B cell (primary cell): ENCODE measurements around the gene PPFIA4. TPM values are rescaled to one million over a fixed set of nuclear protein-coding genes. Genes with fewer than 3 reads are reported as not detected.

Experiments
- ATAC-seq: fragments of 200-7000 bp; cut with Tn5 transposase; one replicate; pipeline ENCODE4 v1.10.0; 2021; ENCODE audit warnings: low read depth, mild to moderate bottlenecking, moderate number of reproducible peaks, moderate library complexity
- CTCF ChIA-PET: fragments of 350-600 bp; sonication (Branson Sonifier 250); formaldehyde crosslinking; loops from one replicate; lab custom pipeline; 2021; ENCODE audit warnings: antibody characterized with exemption, inconsistent platforms; lab: Charles Lee
- POLR2A ChIA-PET: fragments of 350-600 bp; sonication (Branson Sonifier 250); formaldehyde crosslinking; loops from one replicate; lab custom pipeline; 2021; ENCODE audit warnings: antibody characterized with exemption; lab: Charles Lee
- DNase-seq: peaks from one replicate; pipeline ENCODE4 v3.0.0; 2013
- H2AFZ ChIP-seq: 2 replicates; pipeline ENCODE4 v1.6.1; 2012; ENCODE audit warnings: mild to moderate bottlenecking, low read depth, low read length; ENCODE audit not compliant: insufficient read depth, poor library complexity, severe bottlenecking
- H3K27ac ChIP-seq, 2 donors: 1 replicate in 1 of 2; 2 replicates in 1 of 2; pipeline ENCODE4 v1.5.1; 2012 to 2013; ENCODE audit warnings: low read length in 2 of 2, mild to moderate bottlenecking in 2 of 2, moderate library complexity in 1 of 2
- H3K27me3 ChIP-seq, 4 experiments: fragments of 200-600 bp in 1 of 4; sonication (generic) in 1 of 4; replicated peaks in 1 of 4; 1 replicate in 2 of 4; 2 replicates in 2 of 4; pipeline versions ENCODE4 v1.6.1 to v1.7.0; 2013 to 2016; ENCODE audit warnings: low read length in 3 of 4, mild to moderate bottlenecking in 2 of 4, mixed read lengths in 1 of 4, moderate library complexity in 1 of 4; ENCODE audit not compliant: insufficient read depth in 4 of 4, control insufficient read depth in 3 of 4; ENCODE audit errors: control extremely low read depth in 1 of 4
- H3K36me3 ChIP-seq, 2 experiments: replicated peaks in 1 of 2; 1 replicate in 1 of 2; 2 replicates in 1 of 2; pipeline versions ENCODE4 v1.6.1 to v1.7.1; 2013; ENCODE audit warnings: low read length in 1 of 2; ENCODE audit not compliant: insufficient read depth in 2 of 2, control insufficient read depth in 1 of 2; ENCODE audit errors: control extremely low read depth in 1 of 2, extremely low read depth in 1 of 2
- H3K4me1 ChIP-seq, 2 donors: fragments of 200-600 bp in 1 of 2; sonication (generic) in 1 of 2; 1 replicate in 1 of 2; 2 replicates in 1 of 2; pipeline versions ENCODE4 v1.5.1 to v1.6.1; 2013 to 2017; ENCODE audit warnings: low read length in 2 of 2; ENCODE audit not compliant: control insufficient read depth in 2 of 2, insufficient read depth in 2 of 2
- H3K4me2 ChIP-seq: replicated peaks from 2 replicates; pipeline ENCODE3; 2012; ENCODE audit warnings: mild to moderate bottlenecking, low read depth, low read length; ENCODE audit not compliant: poor library complexity, severe bottlenecking
- H3K4me3 ChIP-seq, 5 experiments: fragments of 200-600 bp in 1 of 5; sonication (generic) in 1 of 5; 1 replicate in 3 of 5; 2 replicates in 2 of 5; pipeline versions ENCODE4 v1.5.1 to v1.7.0; 2011 to 2016; ENCODE audit warnings: low read length in 4 of 5, mild to moderate bottlenecking in 4 of 5, low read depth in 2 of 5, control low read depth in 1 of 5, moderate library complexity in 1 of 5; ENCODE audit not compliant: insufficient read depth in 1 of 5; ENCODE audit errors: control extremely low read depth in 1 of 5, extremely low read depth in 1 of 5
- H3K79me2 ChIP-seq: fragments of 200-600 bp; sonication (generic); one replicate; pipeline ENCODE4 v1.6.0; 2016; ENCODE audit warnings: low read length; ENCODE audit not compliant: control insufficient read depth, insufficient read depth
- H3K9ac ChIP-seq: fragments of 200-600 bp; sonication (generic); 2 replicates; pipeline ENCODE4 v1.6.1; 2017; ENCODE audit warnings: mild to moderate bottlenecking, low read length, moderate library complexity
- H3K9me3 ChIP-seq, 3 donors: one replicate each; pipeline versions ENCODE4 v1.6.1 to v1.7.1; 2013; ENCODE audit warnings: low read length in 2 of 3; ENCODE audit not compliant: control insufficient read depth in 2 of 3, insufficient read depth in 1 of 3; ENCODE audit errors: control extremely low read depth in 1 of 3
- H4K20me1 ChIP-seq: 2 replicates; pipeline ENCODE4 v1.6.0; 2012; ENCODE audit warnings: mild to moderate bottlenecking, low read length; ENCODE audit not compliant: insufficient read depth, control insufficient read depth, poor library complexity, severe bottlenecking
- H3K27ac Mint-ChIP-seq: one replicate; pipeline ENCODE4 v1.8.0; 2021; ENCODE audit warnings: mixed read lengths
- H3K27me3 Mint-ChIP-seq: one replicate; pipeline ENCODE4 v1.8.0; 2021; ENCODE audit warnings: mixed read lengths
- H3K4me1 Mint-ChIP-seq: one replicate; pipeline ENCODE4 v1.8.0; 2021; ENCODE audit warnings: mixed read lengths
- H3K4me3 Mint-ChIP-seq: one replicate; pipeline ENCODE4 v1.8.0; 2021; ENCODE audit warnings: mixed read lengths
- H3K9me3 Mint-ChIP-seq: one replicate; pipeline ENCODE4 v1.8.0; 2022; ENCODE audit warnings: mixed read lengths; ENCODE audit not compliant: insufficient read depth
- EZH2 ChIP-seq: IDR thresholded peaks from 2 replicates; pipeline ENCODE4 v1.6.1; 2012; ENCODE audit warnings: borderline replicate concordance, low read depth, mild to moderate bottlenecking, moderate library complexity, low read length; ENCODE audit not compliant: insufficient read depth, poor library complexity, severe bottlenecking
- WGBS: methylation state at CpG from one replicate; pipeline ENCODE4 v1.1.5; 2013; ENCODE audit warnings: missing lambda C conversion rate; ENCODE audit not compliant: insufficient coverage; 5-methylcytosine and 5-hydroxymethylcytosine counted together
- intact Hi-C: fragments of 100-400 bp; cut with micrococcal nuclease; formaldehyde crosslinking; loops from one replicate; pipeline ENCODE4 v1.10.0; 2022
- polyA plus RNA-seq: library from polyadenylated mRNA; depleted of rRNA; stranded (reverse); fragments of >200 nt; gene quantifications from 2 replicates; pipeline ENCODE4 v1.2.3, GENCODE V29; 2012
- total RNA-seq, 2 donors: library from RNA; stranded (reverse); fragments of 120-200 nt in 1 of 2; gene quantifications; 1 replicate in 1 of 2; 2 replicates in 1 of 2; pipeline versions ENCODE4 v1.2.3 to v1.2.4, GENCODE V29; 2013 to 2022
- TF ChIP-seq, protein P1 (sequence below): fragments of 200-600 bp; IDR thresholded peaks from one replicate; pipeline ENCODE4 v1.8.0; 2022; ENCODE audit warnings: antibody characterized with exemption, mild to moderate bottlenecking

Gene PPFIA4
- total and polyA plus RNA-seq, 2 donors (not counting 1 experiment from before 2014, with no cell fraction given) = 0.09 to 0.62 TPM

DNA sequence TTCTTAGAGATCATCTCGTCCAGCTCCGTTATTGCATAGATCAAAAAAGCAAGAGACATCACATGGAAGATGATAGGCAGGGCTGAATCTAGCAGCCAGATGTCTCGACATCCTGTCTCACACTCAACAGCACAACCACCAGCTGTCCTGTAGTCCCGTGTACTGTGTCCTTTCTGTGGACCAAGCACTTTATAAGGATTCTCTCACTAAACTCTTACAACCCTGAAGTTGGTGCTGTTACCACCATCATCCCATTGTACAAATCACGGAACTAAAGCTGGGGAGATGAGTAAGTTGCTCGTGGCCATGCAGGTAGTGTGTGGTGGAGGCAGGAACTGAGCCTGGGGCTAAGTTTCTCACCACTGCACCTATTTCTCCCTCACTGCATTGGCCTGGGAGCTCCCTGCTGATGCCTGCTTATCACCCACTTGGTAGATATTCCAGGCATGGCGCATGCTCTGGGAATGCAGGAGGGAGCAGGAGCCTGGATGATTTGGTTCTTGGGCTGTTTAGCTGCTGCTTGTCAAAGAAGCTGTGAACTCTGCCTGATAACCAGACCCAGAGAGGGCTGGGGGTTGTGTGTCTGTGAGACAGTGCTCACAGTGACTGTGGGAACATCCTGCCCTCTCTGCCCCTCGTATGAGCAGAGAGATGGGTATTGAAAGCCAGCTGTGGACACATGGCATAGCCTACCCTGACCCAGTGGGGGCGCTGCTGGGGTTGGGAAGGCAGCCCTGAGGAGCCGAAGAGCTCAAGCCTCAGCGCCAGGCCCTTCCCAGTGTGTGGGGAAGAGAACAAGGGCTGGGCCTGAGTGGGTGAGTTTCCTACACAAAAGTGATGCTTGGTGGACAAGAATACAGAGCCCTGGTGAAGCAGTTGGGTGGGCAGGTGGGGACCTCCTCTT, 13.6 kb downstream of the PPFIA4 start:
- TF ChIP-seq, protein P1, sequence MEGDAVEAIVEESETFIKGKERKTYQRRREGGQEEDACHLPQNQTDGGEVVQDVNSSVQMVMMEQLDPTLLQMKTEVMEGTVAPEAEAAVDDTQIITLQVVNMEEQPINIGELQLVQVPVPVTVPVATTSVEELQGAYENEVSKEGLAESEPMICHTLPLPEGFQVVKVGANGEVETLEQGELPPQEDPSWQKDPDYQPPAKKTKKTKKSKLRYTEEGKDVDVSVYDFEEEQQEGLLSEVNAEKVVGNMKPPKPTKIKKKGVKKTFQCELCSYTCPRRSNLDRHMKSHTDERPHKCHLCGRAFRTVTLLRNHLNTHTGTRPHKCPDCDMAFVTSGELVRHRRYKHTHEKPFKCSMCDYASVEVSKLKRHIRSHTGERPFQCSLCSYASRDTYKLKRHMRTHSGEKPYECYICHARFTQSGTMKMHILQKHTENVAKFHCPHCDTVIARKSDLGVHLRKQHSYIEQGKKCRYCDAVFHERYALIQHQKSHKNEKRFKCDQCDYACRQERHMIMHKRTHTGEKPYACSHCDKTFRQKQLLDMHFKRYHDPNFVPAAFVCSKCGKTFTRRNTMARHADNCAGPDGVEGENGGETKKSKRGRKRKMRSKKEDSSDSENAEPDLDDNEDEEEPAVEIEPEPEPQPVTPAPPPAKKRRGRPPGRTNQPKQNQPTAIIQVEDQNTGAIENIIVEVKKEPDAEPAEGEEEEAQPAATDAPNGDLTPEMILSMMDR = peak; percentile 55
- no peak for TF ChIP-seq EZH2
- Histone ChIP-seq H3K79me2 (no peaks in the 10 kb centered on the region), H2AFZ (no peak overlapping the region), H3K27ac (no peak overlapping the region), H3K9me3 (no peaks in the 10 kb centered on the region), H3K4me2 (no peak overlapping the region), H3K4me1 (peaks cover 0 to 2% of the 10 kb centered on the region in 2 donors), H3K36me3 (no peaks in the 10 kb centered on the region), H4K20me1 (no peaks in the 10 kb centered on the region), H3K9ac (no peak overlapping the region), H3K4me3 (no peak overlapping the region), H3K27me3 (peaks cover 0 to 10% (median 2%) of the 10 kb centered on the region in 4 experiments)
- intact Hi-C loops = no loop called here
- Mint-ChIP-seq H3K4me3 (no peak overlapping the region), H3K9me3 (no peaks in the 10 kb centered on the region), H3K27ac (no peak overlapping the region), H3K4me1 (peaks cover 1% of the 10 kb centered on the region), H3K27me3 (peaks cover 12% of the 10 kb centered on the region)
- no peak for DNase-seq
- POLR2A ChIA-PET = no interaction called here
- WGBS = 49% methylated on average over 9 of the region's 11 CpGs
- CTCF ChIA-PET = interaction anchor here (0.7 to 5.8 kb wide), 29 partner anchors 10 to 664 kb away, joined by 3 to 135 read pairs (median 5); partner anchors contain the start of gene PPFIA4
- no peak for ATAC-seq
